SH-SY5Y (cell line): ENCODE measurements around the gene PLXDC1.

Experiments used
- GATA2 ChIP-seq: IDR thresholded peaks from 2 replicates; pipeline ENCODE4 v1.6.1; 2011; ENCODE audit warnings: mild to moderate bottlenecking, low read depth, low read length
- GATA3 ChIP-seq: IDR thresholded peaks from 2 replicates; pipeline ENCODE4 v1.6.1; 2011; ENCODE audit warnings: low read depth, mild to moderate bottlenecking, low read length, moderate library complexity

- TF ChIP-seq GATA3, result no peak
- TF ChIP-seq GATA2, result no peak
Measured at GRCh38 chr17:39165841-39166349, 14.5 kb upstream of the PLXDC1 start, which contains the start of gene ARL5C.
